Measurements from ENCODE around the gene MED9. TPM values are rescaled to one million over a fixed set of nuclear protein-coding genes. Genes with fewer than 3 reads are reported as not detected.

Gene MED9
- total RNA-seq, 2 experiments from 2014 or later: 21.8 to 27.5 TPM

DNA sequence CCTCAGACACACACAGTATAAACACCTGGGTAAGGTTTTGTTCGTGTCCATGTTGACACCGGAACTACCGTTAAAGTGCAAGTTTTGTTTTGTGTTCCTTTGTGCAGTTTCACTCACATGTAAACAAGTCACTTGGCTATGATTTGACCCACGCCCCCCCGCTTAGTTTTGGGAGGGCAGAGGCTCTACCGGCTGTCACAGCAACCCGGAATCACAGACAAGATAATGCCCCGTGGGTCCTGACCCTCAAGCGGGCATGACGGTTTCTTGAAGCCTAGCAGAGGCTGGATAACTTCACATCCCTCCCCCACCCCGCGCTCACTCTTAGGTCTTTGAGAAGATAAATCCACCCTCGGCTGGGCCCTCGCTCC lies 17.7 kb downstream of the MED9 start:
- DNase-seq (ENCODE audit: low spot score): no peak
- Histone ChIP-seq H2AFZ (ENCODE audit: low read length) (no peak overlapping the region), H3K4me2 (ENCODE audit: low read length) (no peak overlapping the region), H3K36me3 (ENCODE audit: insufficient read depth, low read length) (peaks cover 34% of the 10 kb centered on the region), H3K4me3 (ENCODE audit: low read depth, low read length, poor library complexity, severe bottlenecking) (no peak overlapping the region), H4K20me1 (ENCODE audit: insufficient read depth, low read length) (peaks cover 3% of the 10 kb centered on the region; the same call in 1 of the 2 replicates), H3K9me2 (ENCODE audit: insufficient read depth, low read length) (no peaks in the 10 kb centered on the region), H3K27ac (ENCODE audit: low read depth, low read length, poor library complexity, severe bottlenecking) (no peak overlapping the region), H3K79me2 (ENCODE audit: insufficient read depth, low read depth, low read length) (no peaks in the 10 kb centered on the region), H3K9me3 (ENCODE audit: low read length) (no peaks in the 10 kb centered on the region), H3K4me1 (ENCODE audit: insufficient read depth, low read length, poor library complexity, severe bottlenecking) (peaks cover 10% of the 10 kb centered on the region)
- CTCF ChIA-PET (ENCODE audit: unreplicated experiment): no interaction called here
- intact Hi-C loops (cut with micrococcal nuclease; ENCODE audit: unreplicated experiment): no loop called here
- no TSS peak for BruUV-seq (replicated peaks)
- TF ChIP-seq EZH2phosphoT487 (IDR thresholded peaks at IDR 0.05; ENCODE audit: borderline replicate concordance, low read depth, low read length) (no peak), CTCF (conservative IDR thresholded peaks at IDR 0.05; ENCODE audit: low read length) (no peak)
- POLR2A ChIA-PET: no interaction called here

DNA sequence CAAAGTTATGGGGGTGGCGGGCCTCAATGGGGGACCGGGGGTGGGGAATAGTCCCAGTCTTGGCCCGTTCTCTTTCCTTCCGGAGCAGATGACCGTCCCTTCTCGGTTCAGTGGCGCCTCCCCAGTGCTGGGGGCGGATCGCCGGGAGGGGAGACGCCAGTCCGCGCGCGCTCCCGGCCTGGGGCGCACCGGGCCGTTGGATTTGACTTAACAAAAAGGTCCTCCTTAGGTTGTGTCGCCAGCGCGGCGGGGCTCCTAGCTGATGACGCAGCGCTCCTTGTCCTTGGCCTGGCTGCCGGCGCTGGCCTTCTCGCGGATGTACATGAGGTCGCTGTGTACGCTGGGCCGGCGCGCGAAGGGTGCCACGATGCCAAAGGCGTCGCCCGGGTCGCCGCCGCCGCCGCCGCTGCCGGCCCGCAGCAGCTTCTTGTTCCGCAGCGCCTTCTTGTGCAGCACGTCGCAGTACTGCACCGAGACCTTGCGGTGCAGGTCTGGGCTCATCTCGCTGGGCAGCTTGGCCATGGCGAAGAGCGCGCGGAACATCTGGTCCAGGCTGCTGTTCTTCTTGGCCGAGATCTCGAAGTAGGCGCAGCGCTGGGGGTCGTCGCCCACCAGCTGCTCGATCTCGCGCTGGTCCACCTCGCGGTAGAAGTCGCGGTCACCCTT lies 18.2 kb downstream of the MED9 start:
- peaks cover 30% of the 10 kb centered on the region for H3K36me3 ChIP-seq (ENCODE audit: insufficient read depth, low read length)
- peaks cover 3% of the 10 kb centered on the region; the same call in 1 of the 2 replicates for H4K20me1 ChIP-seq (ENCODE audit: insufficient read depth, low read length)
- no peak overlapping the region for H3K27ac ChIP-seq (ENCODE audit: low read depth, low read length, poor library complexity, severe bottlenecking)
- no peaks in the 10 kb centered on the region for H3K79me2 ChIP-seq (ENCODE audit: insufficient read depth, low read depth, low read length)
- TF ChIP-seq EZH2phosphoT487 (IDR thresholded peaks at IDR 0.05; ENCODE audit: borderline replicate concordance, low read depth, low read length) (no peak), CTCF (conservative IDR thresholded peaks at IDR 0.05; ENCODE audit: low read length) (no peak)
- BruUV-seq (replicated peaks): no TSS peak
- H3K9me3 ChIP-seq (ENCODE audit: low read length): no peaks in the 10 kb centered on the region
- peaks cover 10% of the 10 kb centered on the region for H3K4me1 ChIP-seq (ENCODE audit: insufficient read depth, low read length, poor library complexity, severe bottlenecking)
- no peaks in the 10 kb centered on the region for H3K9me2 ChIP-seq (ENCODE audit: insufficient read depth, low read length)
- ChIA-PET POLR2A (no interaction called here), CTCF (ENCODE audit: unreplicated experiment) (no interaction called here)
- intact Hi-C loops (cut with micrococcal nuclease; ENCODE audit: unreplicated experiment): no loop called here
- no peak overlapping the region for H3K4me3 ChIP-seq (ENCODE audit: low read depth, low read length, poor library complexity, severe bottlenecking)
- no peak for DNase-seq (ENCODE audit: low spot score)
- H3K4me2 ChIP-seq (ENCODE audit: low read length): no peak overlapping the region
- no peak overlapping the region for H2AFZ ChIP-seq (ENCODE audit: low read length)

DNA sequence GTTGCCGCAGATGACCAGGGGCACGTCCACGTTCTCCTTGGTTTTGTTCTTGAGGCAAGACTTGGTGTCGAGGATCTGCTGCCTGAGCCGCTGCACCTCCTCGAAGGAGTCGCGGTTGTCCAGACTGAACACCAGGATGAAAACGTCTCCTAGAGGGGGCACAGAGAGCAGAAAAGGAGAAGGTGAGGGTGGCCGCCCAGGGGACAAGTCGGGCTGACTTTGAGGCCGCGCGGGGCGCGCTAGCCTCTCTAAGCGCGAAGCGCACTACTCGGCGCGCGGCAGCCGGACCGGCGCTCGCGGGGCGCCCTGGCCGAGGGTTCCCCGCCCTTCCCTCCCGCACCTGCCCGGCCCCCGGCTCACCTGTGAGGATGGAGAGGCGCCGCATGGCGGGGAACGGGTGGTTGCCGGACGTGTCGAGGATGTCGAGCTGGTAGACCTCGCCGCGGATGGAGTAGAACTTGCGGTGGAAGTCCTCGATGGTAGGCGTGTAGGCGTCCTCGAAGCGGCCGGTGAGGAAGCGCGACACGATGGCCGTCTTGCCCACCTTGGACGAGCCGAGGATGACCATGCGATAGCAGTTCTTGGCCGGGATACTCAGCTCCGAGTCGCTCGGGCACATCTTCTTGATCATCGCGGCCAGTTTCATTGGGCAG lies 18.9 kb downstream of the MED9 start:
- ChIA-PET POLR2A (interaction anchor here (0.8 kb wide), 1 partner anchor 95 kb away, joined by 3 read pairs; the partner anchor contains the start of gene PEMT), CTCF (ENCODE audit: unreplicated experiment) (interaction anchor here (0.7 kb wide), 1 partner anchor 74 kb away, joined by 3 read pairs; no protein-coding TSS in a partner anchor)
- Histone ChIP-seq H3K79me2 (ENCODE audit: insufficient read depth, low read depth, low read length) (no peaks in the 10 kb centered on the region), H3K4me3 (ENCODE audit: low read depth, low read length, poor library complexity, severe bottlenecking) (no peak overlapping the region), H2AFZ (ENCODE audit: low read length) (no peak overlapping the region), H3K9me2 (ENCODE audit: insufficient read depth, low read length) (no peaks in the 10 kb centered on the region), H3K36me3 (ENCODE audit: insufficient read depth, low read length) (peaks cover 24% of the 10 kb centered on the region), H4K20me1 (ENCODE audit: insufficient read depth, low read length) (peaks cover 3% of the 10 kb centered on the region; the same call in 1 of the 2 replicates), H3K4me2 (ENCODE audit: low read length) (no peak overlapping the region), H3K9me3 (ENCODE audit: low read length) (no peaks in the 10 kb centered on the region), H3K27ac (ENCODE audit: low read depth, low read length, poor library complexity, severe bottlenecking) (no peak overlapping the region), H3K4me1 (ENCODE audit: insufficient read depth, low read length, poor library complexity, severe bottlenecking) (peaks cover 10% of the 10 kb centered on the region)
- TF ChIP-seq CTCF (conservative IDR thresholded peaks at IDR 0.05; ENCODE audit: low read length) (no peak), EZH2phosphoT487 (IDR thresholded peaks at IDR 0.05; ENCODE audit: borderline replicate concordance, low read depth, low read length) (no peak)
- intact Hi-C loops (cut with micrococcal nuclease; ENCODE audit: unreplicated experiment): loop anchor here (1.0 kb wide), 3 partner anchors 73 to 146 kb away; no protein-coding TSS in a partner anchor
- DNase-seq (ENCODE audit: low spot score): no peak
- no TSS peak for BruUV-seq (replicated peaks)

Measured in OCI-LY7 (cell line).